ENCODE data around the gene MRC2.
A peak's percentile ranks its signal among the peaks of the same experiment; 100 is the strongest.

MRC2 gene

GRCh38 chr17:62641951-62642350 lies 14.5 kb downstream of the MRC2 start:
- no peak for DNase-seq

- no peak for DNase-seq
Measured at GRCh38 chr17:62643496-62643895, 16.0 kb downstream of the MRC2 start.

GRCh38 chr17:62644487-62645173 lies 17.2 kb downstream of the MRC2 start:
- DNase-seq = no peak

- DNase-seq = no peak
Measured at GRCh38 chr17:62648251-62648955, 20.9 kb downstream of the MRC2 start.

- DNase-seq = no peak
Measured at GRCh38 chr17:62648956-62649294, 21.5 kb downstream of the MRC2 start.

- DNase-seq = no peak
Measured at GRCh38 chr17:62649570-62649969, 22.1 kb downstream of the MRC2 start.

- DNase-seq = no peak
Measured at GRCh38 chr17:62650587-62650986, 23.1 kb downstream of the MRC2 start.

GRCh38 chr17:62652251-62653001 lies 25.0 kb downstream of the MRC2 start:
- peak; percentile 36 for DNase-seq

- peak; percentile 59 for DNase-seq
Measured at GRCh38 chr17:62653002-62653825, 25.7 kb downstream of the MRC2 start.

GRCh38 chr17:62653826-62654761 lies 26.6 kb downstream of the MRC2 start:
- no peak for DNase-seq

- DNase-seq = no peak
Measured at GRCh38 chr17:62655656-62656055, 28.2 kb downstream of the MRC2 start.

- no peak for DNase-seq
Measured at GRCh38 chr17:62656446-62656845, 29.0 kb downstream of the MRC2 start.

GRCh38 chr17:62657145-62657665 lies 29.7 kb downstream of the MRC2 start:
- no peak for DNase-seq

- no peak for DNase-seq
Measured at GRCh38 chr17:62657690-62658089, 30.2 kb downstream of the MRC2 start.

- DNase-seq = no peak
Measured at GRCh38 chr17:62658136-62658920, 30.9 kb downstream of the MRC2 start.

- DNase-seq = no peak
Measured at GRCh38 chr17:62660629-62661118, 33.2 kb downstream of the MRC2 start.

- no peak for DNase-seq
Measured at GRCh38 chr17:62661337-62661736, 33.9 kb downstream of the MRC2 start.

- DNase-seq = no peak
Measured at GRCh38 chr17:62662855-62663254, 35.4 kb downstream of the MRC2 start.

- no peak for DNase-seq
Measured at GRCh38 chr17:62663304-62663703, 35.8 kb downstream of the MRC2 start.

GRCh38 chr17:62664336-62665120 lies 37.1 kb downstream of the MRC2 start:
- no peak for DNase-seq
